Liver (tissue), 9 donors: ENCODE data around the gene SLC2A1. TPM values are rescaled to one million over a fixed set of nuclear protein-coding genes. Genes with fewer than 3 reads are reported as not detected.
"Not testable (repeated sequence)": the region's sequence is repeated elsewhere in the genome, so short reads cannot be mapped to it uniquely, and the experiment has no call there.

Experiments used
- DNase-seq: peaks from one replicate; pipeline ENCODE4 v3.0.0-alpha.2; 2017; ENCODE audit warnings: low spot score
- H3K27ac ChIP-seq, 2 donors: one replicate each; pipeline ENCODE4 v1.7.0; 2013; ENCODE audit warnings: inconsistent platforms in 2 of 2, low read length in 2 of 2, control low read depth in 1 of 2, low read depth in 1 of 2, mild to moderate bottlenecking in 1 of 2
- H3K27me3 ChIP-seq, 4 donors: one replicate each; pipeline versions ENCODE4 v1.6.1 to v1.7.0; 2013; ENCODE audit warnings: low read length in 3 of 4, inconsistent platforms in 1 of 4, mild to moderate bottlenecking in 1 of 4, moderate library complexity in 1 of 4; ENCODE audit not compliant: control insufficient read depth in 4 of 4, insufficient read depth in 4 of 4
- H3K36me3 ChIP-seq, 4 donors: one replicate each; pipeline versions ENCODE4 v1.6.1 to v1.7.0; 2013; ENCODE audit warnings: low read length in 3 of 4, mild to moderate bottlenecking in 3 of 4, low read depth in 1 of 4, moderate library complexity in 1 of 4; ENCODE audit not compliant: control insufficient read depth in 4 of 4, insufficient read depth in 3 of 4
- H3K4me1 ChIP-seq, 4 donors: one replicate each; pipeline versions ENCODE4 v1.6.1 to v1.7.0; 2013; ENCODE audit warnings: low read length in 3 of 4, mild to moderate bottlenecking in 3 of 4, moderate library complexity in 1 of 4; ENCODE audit not compliant: control insufficient read depth in 4 of 4, insufficient read depth in 4 of 4
- H3K4me3 ChIP-seq, 3 donors: one replicate each; pipeline versions ENCODE4 v1.6.1 to v1.7.0; 2013; ENCODE audit warnings: low read length in 3 of 3, control low read depth in 1 of 3, low read depth in 1 of 3, mild to moderate bottlenecking in 1 of 3
- H3K9ac ChIP-seq, 2 donors: one replicate each; pipeline ENCODE4 v1.7.0; 2013; ENCODE audit warnings: low read length in 2 of 2, mild to moderate bottlenecking in 2 of 2, moderate library complexity in 2 of 2, control low read depth in 1 of 2, low read depth in 1 of 2
- H3K9me3 ChIP-seq, 4 donors: one replicate each; pipeline versions ENCODE4 v1.6.1 to v1.7.0; 2013; ENCODE audit warnings: low read length in 3 of 4; ENCODE audit not compliant: control insufficient read depth in 4 of 4
- GABPA ChIP-seq, 2 donors: IDR thresholded peaks in 1 of 2; conservative IDR thresholded peaks in 1 of 2; 2 replicates each; pipeline ENCODE4 v1.6.1; 2016; ENCODE audit warnings: antibody characterized with exemption in 2 of 2, mild to moderate bottlenecking in 1 of 2, moderate library complexity in 1 of 2
- HNF4A ChIP-seq, 2 donors: conservative IDR thresholded peaks; 2 replicates each; pipeline ENCODE4 v1.6.1; 2016; ENCODE audit warnings: antibody characterized with exemption in 2 of 2, mild to moderate bottlenecking in 2 of 2
- HNF4G ChIP-seq: IDR thresholded peaks from 2 replicates; pipeline ENCODE4 v1.6.1; 2016; ENCODE audit warnings: antibody characterized with exemption
- JUND ChIP-seq, 2 donors: IDR thresholded peaks; 2 replicates each; pipeline ENCODE4 v1.6.1; 2016; ENCODE audit warnings: antibody characterized with exemption in 2 of 2
- NR2F2 ChIP-seq: IDR thresholded peaks from 2 replicates; pipeline ENCODE4 v1.6.1; 2016; ENCODE audit warnings: antibody characterized with exemption
- RAD21 ChIP-seq, 2 donors: IDR thresholded peaks; 2 replicates each; pipeline ENCODE4 v1.6.1; 2016; ENCODE audit warnings: antibody characterized with exemption in 2 of 2, mild to moderate bottlenecking in 2 of 2
- RXRA ChIP-seq, 2 donors: IDR thresholded peaks; 2 replicates each; pipeline ENCODE4 v1.6.1; 2017 to 2018; ENCODE audit warnings: antibody characterized with exemption in 2 of 2, mild to moderate bottlenecking in 1 of 2
- SP1 ChIP-seq: IDR thresholded peaks from 2 replicates; pipeline ENCODE4 v1.6.1; 2018; ENCODE audit warnings: antibody characterized with exemption, mild to moderate bottlenecking
- TAF1 ChIP-seq: conservative IDR thresholded peaks from 2 replicates; pipeline ENCODE4 v1.6.1; 2016; ENCODE audit warnings: antibody characterized with exemption, mild to moderate bottlenecking
- YY1 ChIP-seq: IDR thresholded peaks from 2 replicates; pipeline ENCODE4 v1.6.1; 2016; ENCODE audit warnings: antibody characterized with exemption, mild to moderate bottlenecking
- WGBS: extraction: QIAGEN DNeasy Blood & Tissue Kit; methylation state at CpG from one replicate; pipeline ENCODE4 v1.1.7; 2013; 5-methylcytosine and 5-hydroxymethylcytosine counted together
- polyA plus RNA-seq, 2 donors: library from polyadenylated mRNA; stranded (reverse) in 1 of 2; unstranded in 1 of 2; fragments of 200-250 nt in 1 of 2; fragments of >200 nt in 1 of 2; fragmentation: Nextera tagmentation in 1 of 2; extraction: Ambion mirVana in 1 of 2; gene quantifications; one replicate each; pipeline versions ENCODE4 v1.2.1 to v1.2.3, GENCODE V29; 2013 to 2015
- total RNA-seq, 2 donors: library from RNA; depleted of rRNA; stranded (reverse); fragments of >200 nt; gene quantifications; one replicate each; pipeline ENCODE4 v1.2.3, GENCODE V29; 2014
- TF ChIP-seq, protein P1 (sequence below): fragments of 150-350 bp; IDR thresholded peaks from 2 replicates; pipeline ENCODE4 v1.5.1; 2017; ENCODE audit warnings: improper control_type of control experiment, low read depth, low read length; ENCODE audit not compliant: missing input control
- TF ChIP-seq, protein P2 (sequence below): IDR thresholded peaks from 2 replicates; pipeline ENCODE4 v1.6.1; 2016; ENCODE audit warnings: antibody characterized with exemption
- donor health status: healthy.
- donor health status: healthy.
- donor health status: healthy.
- donor health status: healthy.
- donor health status: healthy.

Gene SLC2A1
- total and polyA plus RNA-seq, 4 donors = 1.1 to 675 (median 3.0) TPM

DNA sequence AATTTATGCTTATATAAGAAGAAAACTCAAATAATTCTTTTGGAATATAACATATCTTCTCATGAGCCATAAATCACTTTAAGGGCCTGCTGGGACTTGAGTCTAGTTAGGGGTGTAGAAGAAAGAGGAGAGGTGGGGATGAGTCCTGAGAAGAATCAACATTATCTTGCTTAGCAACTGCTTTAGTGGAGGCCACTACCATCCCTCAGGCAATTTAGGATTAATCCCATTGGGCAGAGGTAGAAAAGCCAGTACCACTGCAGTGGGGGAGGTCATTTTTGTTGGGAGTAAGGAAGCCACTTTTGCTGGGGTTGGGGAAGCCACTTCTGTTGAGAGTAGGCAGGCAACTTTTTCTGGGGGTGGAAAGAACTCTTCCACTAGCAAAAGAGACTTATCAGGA, 47.7 kb downstream of the SLC2A1 start:
- no peak for TF ChIP-seq HNF4G
- TF ChIP-seq NR2F2 = no peak
- TF ChIP-seq, protein P1, sequence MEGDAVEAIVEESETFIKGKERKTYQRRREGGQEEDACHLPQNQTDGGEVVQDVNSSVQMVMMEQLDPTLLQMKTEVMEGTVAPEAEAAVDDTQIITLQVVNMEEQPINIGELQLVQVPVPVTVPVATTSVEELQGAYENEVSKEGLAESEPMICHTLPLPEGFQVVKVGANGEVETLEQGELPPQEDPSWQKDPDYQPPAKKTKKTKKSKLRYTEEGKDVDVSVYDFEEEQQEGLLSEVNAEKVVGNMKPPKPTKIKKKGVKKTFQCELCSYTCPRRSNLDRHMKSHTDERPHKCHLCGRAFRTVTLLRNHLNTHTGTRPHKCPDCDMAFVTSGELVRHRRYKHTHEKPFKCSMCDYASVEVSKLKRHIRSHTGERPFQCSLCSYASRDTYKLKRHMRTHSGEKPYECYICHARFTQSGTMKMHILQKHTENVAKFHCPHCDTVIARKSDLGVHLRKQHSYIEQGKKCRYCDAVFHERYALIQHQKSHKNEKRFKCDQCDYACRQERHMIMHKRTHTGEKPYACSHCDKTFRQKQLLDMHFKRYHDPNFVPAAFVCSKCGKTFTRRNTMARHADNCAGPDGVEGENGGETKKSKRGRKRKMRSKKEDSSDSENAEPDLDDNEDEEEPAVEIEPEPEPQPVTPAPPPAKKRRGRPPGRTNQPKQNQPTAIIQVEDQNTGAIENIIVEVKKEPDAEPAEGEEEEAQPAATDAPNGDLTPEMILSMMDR = no peak
- H3K27me3 ChIP-seq = no peaks in the 10 kb centered on the region
- H3K4me3 ChIP-seq = no peak overlapping the region
- H3K36me3 ChIP-seq = no peaks in the 10 kb centered on the region
- H3K4me1 ChIP-seq = no peaks in the 10 kb centered on the region
- H3K9ac ChIP-seq = no peak overlapping the region
- no peak for DNase-seq
- H3K27ac ChIP-seq = no peak overlapping the region
- H3K9me3 ChIP-seq = no peaks in the 10 kb centered on the region

DNA sequence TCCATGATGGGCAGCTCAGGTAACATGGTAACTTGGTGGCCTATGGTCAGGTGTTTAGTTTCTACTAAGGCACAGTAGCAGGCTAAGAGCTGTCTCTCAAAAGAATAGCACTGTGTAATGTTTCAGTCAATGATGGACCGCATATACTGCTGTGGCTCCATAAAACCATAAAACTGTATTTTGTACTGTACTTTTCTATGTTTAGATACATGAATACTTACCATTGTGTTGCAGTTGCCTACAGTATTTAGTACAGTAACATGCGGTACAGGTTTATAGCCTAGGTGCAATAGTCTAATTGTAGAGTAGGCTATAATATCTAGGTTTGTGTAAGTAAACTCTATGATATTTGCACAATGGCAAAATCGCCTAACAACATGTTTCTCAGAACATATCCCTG, 50.6 kb downstream of the SLC2A1 start:
- H3K27me3 ChIP-seq = no peaks in the 10 kb centered on the region
- H3K4me3 ChIP-seq = no peak overlapping the region
- DNase-seq = no peak
- no peak overlapping the region for H3K9ac ChIP-seq
- H3K27ac ChIP-seq = no peak overlapping the region
- WGBS = 92% methylated on average over 3 of the region's 3 CpGs
- H3K9me3 ChIP-seq = no peaks in the 10 kb centered on the region
- H3K4me1 ChIP-seq = no peaks in the 10 kb centered on the region
- no peaks in the 10 kb centered on the region for H3K36me3 ChIP-seq
- no peak for TF ChIP-seq HNF4A (conservative IDR thresholded peaks at IDR 0.05)
- no peak for TF ChIP-seq NR2F2
- no peak for TF ChIP-seq TAF1
- no peak for TF ChIP-seq JUND (IDR thresholded peaks at IDR 0.05)
- TF ChIP-seq GABPA (IDR thresholded peaks at IDR 0.05 in 1 of 2, conservative IDR thresholded peaks at IDR 0.05 in 1 of 2) = no peak
- TF ChIP-seq, protein P1 = no peak
- TF ChIP-seq SP1 = no peak
- no peak for TF ChIP-seq RAD21 (IDR thresholded peaks at IDR 0.05)
- TF ChIP-seq, protein P2, sequence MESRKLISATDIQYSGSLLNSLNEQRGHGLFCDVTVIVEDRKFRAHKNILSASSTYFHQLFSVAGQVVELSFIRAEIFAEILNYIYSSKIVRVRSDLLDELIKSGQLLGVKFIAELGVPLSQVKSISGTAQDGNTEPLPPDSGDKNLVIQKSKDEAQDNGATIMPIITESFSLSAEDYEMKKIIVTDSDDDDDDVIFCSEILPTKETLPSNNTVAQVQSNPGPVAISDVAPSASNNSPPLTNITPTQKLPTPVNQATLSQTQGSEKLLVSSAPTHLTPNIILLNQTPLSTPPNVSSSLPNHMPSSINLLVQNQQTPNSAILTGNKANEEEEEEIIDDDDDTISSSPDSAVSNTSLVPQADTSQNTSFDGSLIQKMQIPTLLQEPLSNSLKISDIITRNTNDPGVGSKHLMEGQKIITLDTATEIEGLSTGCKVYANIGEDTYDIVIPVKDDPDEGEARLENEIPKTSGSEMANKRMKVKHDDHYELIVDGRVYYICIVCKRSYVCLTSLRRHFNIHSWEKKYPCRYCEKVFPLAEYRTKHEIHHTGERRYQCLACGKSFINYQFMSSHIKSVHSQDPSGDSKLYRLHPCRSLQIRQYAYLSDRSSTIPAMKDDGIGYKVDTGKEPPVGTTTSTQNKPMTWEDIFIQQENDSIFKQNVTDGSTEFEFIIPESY = no peak
- no peak for TF ChIP-seq YY1

DNA sequence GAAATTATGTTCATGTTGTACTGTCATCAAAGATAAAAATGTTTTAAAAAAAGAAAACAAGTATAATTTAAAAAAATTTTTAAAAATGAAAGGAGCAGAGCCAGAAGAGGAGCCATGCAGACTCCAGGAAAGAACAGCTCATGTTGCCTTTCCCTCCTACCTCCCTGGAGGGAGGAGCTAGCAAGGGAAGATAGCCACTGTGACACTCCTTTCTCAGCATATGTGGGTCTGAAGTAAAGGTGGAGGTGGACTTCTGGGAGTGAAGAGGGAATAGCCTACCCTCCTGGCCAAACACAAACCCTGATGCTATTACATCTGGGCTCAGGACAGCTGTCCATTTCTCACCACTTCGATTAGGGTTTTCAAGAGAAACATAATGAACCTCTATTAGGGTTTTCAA, 54.2 kb downstream of the SLC2A1 start:
- Histone ChIP-seq H3K27ac (no peak overlapping the region), H3K4me1 (no peaks in the 10 kb centered on the region), H3K36me3 (no peaks in the 10 kb centered on the region), H3K27me3 (no peaks in the 10 kb centered on the region), H3K4me3 (no peak overlapping the region), H3K9me3 (peaks cover 0 to 5% (median 0%) of the 10 kb centered on the region in 4 donors), H3K9ac (no peak overlapping the region)
- DNase-seq = no peak
- WGBS = 86% methylated on average over 1 of the region's 1 CpG
- TF ChIP-seq, protein P1 = no peak
- TF ChIP-seq SP1 = no peak
- TF ChIP-seq HNF4G = no peak
- no peak for TF ChIP-seq RXRA (IDR thresholded peaks at IDR 0.05)

DNA sequence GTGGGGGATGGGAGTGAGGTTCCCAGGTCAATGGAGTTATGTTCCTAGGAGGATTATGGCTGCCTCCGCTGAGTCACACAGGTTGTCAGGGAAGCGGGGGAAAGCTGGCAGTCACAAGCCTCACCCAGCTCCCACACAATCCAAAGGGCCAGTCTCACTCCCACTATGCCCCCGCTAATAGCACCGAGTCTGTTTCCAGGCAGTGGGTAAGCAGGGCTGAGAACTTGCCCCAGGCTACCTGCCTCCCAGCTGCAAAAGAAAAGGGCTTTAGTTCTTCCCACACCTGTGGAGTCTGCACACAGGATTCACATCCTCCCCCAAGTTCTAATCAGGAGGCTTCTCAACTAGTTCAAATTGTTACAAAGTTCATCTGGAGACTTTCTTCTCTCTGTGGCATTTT, 58.7 kb downstream of the SLC2A1 start:
- H3K27me3 ChIP-seq, H3K4me1 ChIP-seq, H3K9ac ChIP-seq, DNase-seq, H3K36me3 ChIP-seq, H3K4me3 ChIP-seq, H3K9me3 ChIP-seq, H3K27ac ChIP-seq: not testable (repeated sequence)
- 95% methylated on average over 4 of the region's 4 CpGs for WGBS
